SW480 (cell line): ENCODE results near the gene MCM3AP.

Experiments
- DNase-seq: peaks from one replicate; pipeline ENCODE4 v3.0.0-alpha.2; 2016; ENCODE audit warnings: low spot score

The MCM3AP gene

GRCh38 chr21:46218906-46219590 is 66.4 kb downstream of the MCM3AP start:
- no peak for DNase-seq

- DNase-seq: no peak
These were observed 67.8 kb downstream of the MCM3AP start for GRCh38 chr21:46217511-46218196.

- DNase-seq: no peak
These were observed 69.2 kb downstream of the MCM3AP start for GRCh38 chr21:46216132-46216747.

GRCh38 chr21:46215436-46216131 is 69.8 kb downstream of the MCM3AP start:
- no peak for DNase-seq

- no peak for DNase-seq
These were observed 70.7 kb downstream of the MCM3AP start for GRCh38 chr21:46214478-46215340.

- DNase-seq: no peak
These were observed 71.7 kb downstream of the MCM3AP start for GRCh38 chr21:46213620-46214286.

GRCh38 chr21:46212721-46213484 is 72.5 kb downstream of the MCM3AP start:
- DNase-seq: no peak

- DNase-seq: no peak
These were observed 73.4 kb downstream of the MCM3AP start for GRCh38 chr21:46211786-46212720.

GRCh38 chr21:46211376-46211775 is 74.0 kb downstream of the MCM3AP start:
- DNase-seq: no peak

GRCh38 chr21:46210378-46211136 is 74.9 kb downstream of the MCM3AP start:
- no peak for DNase-seq

GRCh38 chr21:46208761-46209721 is 76.4 kb downstream of the MCM3AP start:
- no peak for DNase-seq

GRCh38 chr21:46207920-46208591 is 77.4 kb downstream of the MCM3AP start:
- no peak for DNase-seq

GRCh38 chr21:46207006-46207919 is 78.1 kb downstream of the MCM3AP start:
- DNase-seq: no peak

- no peak for DNase-seq
These were observed 79.0 kb downstream of the MCM3AP start for GRCh38 chr21:46206163-46207005.

GRCh38 chr21:46205766-46206162 is 79.6 kb downstream of the MCM3AP start:
- DNase-seq: no peak
